Fibroblast of lung (primary cell): ENCODE data around the gene TMEM175. TPM values are rescaled to one million over a fixed set of nuclear protein-coding genes. Genes with fewer than 3 reads are reported as not detected.
"Not testable (repeated sequence)": the region's sequence is repeated elsewhere in the genome, so short reads cannot be mapped to it uniquely, and the experiment has no call there.

ENCODE experiments used
- DNase-seq, 2 donors: peaks; one replicate each; pipeline versions ENCODE4 v3.0.0 to v3.0.0-alpha.2; 2010; ENCODE audit warnings: low read depth in 2 of 2
- H2AFZ ChIP-seq: 2 replicates; pipeline ENCODE4 v1.5.1; 2012; ENCODE audit warnings: low read length, control low read depth, inconsistent platforms
- H3K27ac ChIP-seq: 2 replicates; pipeline ENCODE4 v1.5.1; 2011; ENCODE audit warnings: low read length, control low read depth; ENCODE audit not compliant: insufficient read depth
- H3K27me3 ChIP-seq: 2 replicates; pipeline ENCODE4 v1.5.1; 2011; ENCODE audit warnings: mild to moderate bottlenecking, low read length; ENCODE audit not compliant: control insufficient read depth, insufficient read depth
- H3K36me3 ChIP-seq: 2 replicates; pipeline ENCODE4 v1.5.1; 2011; ENCODE audit warnings: low read length; ENCODE audit not compliant: control insufficient read depth, insufficient read depth
- H3K4me1 ChIP-seq: 2 replicates; pipeline ENCODE4 v1.5.1; 2011; ENCODE audit warnings: low read length; ENCODE audit not compliant: control insufficient read depth, insufficient read depth; ENCODE audit errors: extremely low read depth
- H3K4me2 ChIP-seq: 2 replicates; pipeline ENCODE4 v1.5.1; 2011; ENCODE audit warnings: low read length, control low read depth; ENCODE audit not compliant: insufficient read depth; ENCODE audit errors: extremely low read depth
- H3K4me3 ChIP-seq, 4 experiments: fragments of 200-600 bp in 1 of 4; sonication (generic) in 1 of 4; replicated peaks in 1 of 4; 2 replicates each; pipeline ENCODE4 v1.5.1; 2011 to 2016; ENCODE audit warnings: low read length in 4 of 4, low read depth in 3 of 4, mild to moderate bottlenecking in 3 of 4, control low read depth in 2 of 4, inconsistent platforms in 1 of 4, mixed read lengths in 1 of 4; ENCODE audit not compliant: insufficient read depth in 1 of 4; ENCODE audit errors: control extremely low read depth in 1 of 4
- H3K79me2 ChIP-seq: 2 replicates; pipeline ENCODE4 v1.5.1; 2012; ENCODE audit warnings: mild to moderate bottlenecking, low read length, inconsistent platforms; ENCODE audit not compliant: control insufficient read depth, insufficient read depth
- H3K9ac ChIP-seq: 2 replicates; pipeline ENCODE4 v1.5.1; 2011; ENCODE audit warnings: mild to moderate bottlenecking, low read length, control low read depth; ENCODE audit not compliant: insufficient read depth
- H3K9me3 ChIP-seq: 2 replicates; pipeline ENCODE4 v1.5.1; 2012; ENCODE audit warnings: low read depth, low read length; ENCODE audit not compliant: control insufficient read depth, insufficient read depth
- H4K20me1 ChIP-seq: 2 replicates; pipeline ENCODE4 v1.5.1; 2011; ENCODE audit warnings: low read length; ENCODE audit not compliant: control insufficient read depth, insufficient read depth; ENCODE audit errors: extremely low read depth
- CTCF ChIP-seq, 2 donors: IDR thresholded peaks in 1 of 2; conservative IDR thresholded peaks in 1 of 2; 1 replicate in 1 of 2; 2 replicates in 1 of 2; pipeline ENCODE4 v1.5.1; 2011 to 2012; ENCODE audit warnings: low read length in 2 of 2, control low read depth in 1 of 2, inconsistent platforms in 1 of 2, low read depth in 1 of 2, mild to moderate bottlenecking in 1 of 2
- EZH2 ChIP-seq: IDR thresholded peaks from 2 replicates; pipeline ENCODE4 v1.5.1; 2012; ENCODE audit warnings: low read length, control low read depth, mild to moderate bottlenecking; ENCODE audit errors: missing control alignments
- polyA plus RNA-seq, 2 donors: library from polyadenylated mRNA; depleted of rRNA in 1 of 2; stranded (reverse) in 1 of 2; unstranded in 1 of 2; fragments of >200 nt; gene quantifications; 2 replicates each; pipeline ENCODE4 v1.2.1, GENCODE V29; 2011 to 2012; ENCODE audit warnings: missing spikeins in 1 of 2
- total RNA-seq: library from RNA; depleted of rRNA; stranded (reverse); fragments of >200 nt; gene quantifications from 2 replicates; pipeline ENCODE4 v1.2.1, GENCODE V29; 2014

The TMEM175 gene
- total and polyA plus RNA-seq, 2 donors (not counting 1 experiment from before 2014, with no cell fraction given) = 16.3 to 23.9 TPM

GRCh38 chr4:925171-925570, 7.1 kb upstream of the TMEM175 start:
- Histone ChIP-seq H3K27me3 (no peaks in the 10 kb centered on the region), H3K4me2 (no peak overlapping the region), H3K36me3 (no peaks in the 10 kb centered on the region), H3K9ac (no peak overlapping the region), H3K27ac (no peak overlapping the region), H3K4me3 (no peak overlapping the region), H2AFZ (no peak overlapping the region), H4K20me1 (peaks cover 2% of the 10 kb centered on the region), H3K4me1 (peaks cover 1% of the 10 kb centered on the region), H3K79me2 (peaks cover 78% of the 10 kb centered on the region), H3K9me3 (no peaks in the 10 kb centered on the region)
- no peak for TF ChIP-seq EZH2
- TF ChIP-seq CTCF (conservative IDR thresholded peaks at IDR 0.05 in 1 of 2, IDR thresholded peaks at IDR 0.05 in 1 of 2; ENCODE audit: low read depth in 1 of 2, low read length in 2 of 2) = no peak
- no peak for DNase-seq

DNA sequence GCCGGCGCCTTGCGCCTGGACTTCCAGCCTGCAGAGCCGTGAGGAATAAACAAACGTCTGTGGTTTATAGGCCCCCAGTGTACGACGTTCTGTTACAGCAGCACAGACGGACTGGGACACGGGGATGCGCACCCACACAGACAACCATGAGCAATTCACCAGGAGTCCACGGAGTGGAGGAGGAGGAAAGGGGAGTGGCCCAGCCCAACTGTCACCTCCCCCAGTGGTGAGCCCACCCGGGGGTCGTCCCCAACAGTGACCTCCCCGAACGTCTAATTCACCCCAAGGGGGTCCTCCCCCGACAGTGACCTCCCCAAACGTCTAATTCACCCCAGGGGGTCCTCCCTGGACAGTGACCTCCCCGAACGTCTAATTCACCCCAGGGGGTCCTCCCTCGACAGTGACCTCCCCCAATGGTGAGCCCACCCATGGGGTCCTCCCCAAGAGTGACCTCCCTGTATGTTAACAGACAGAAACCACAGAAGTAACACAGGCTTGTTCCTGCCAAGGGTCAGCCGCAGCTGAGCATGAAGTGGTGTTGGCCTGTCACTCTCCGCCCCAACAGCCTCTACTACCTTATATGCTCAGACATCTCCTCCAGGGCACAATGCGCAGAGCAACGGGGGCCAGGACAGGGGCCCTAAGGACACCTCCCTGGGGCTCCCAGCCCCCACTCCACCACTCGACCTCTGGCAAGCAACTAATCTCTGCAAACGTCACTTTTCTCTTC, 6.3 kb upstream of the TMEM175 start:
- Histone ChIP-seq H3K4me3 (no peak overlapping the region), H3K79me2 (peaks cover 81% of the 10 kb centered on the region), H3K9ac (no peak overlapping the region), H3K27ac (no peak overlapping the region), H3K9me3 (no peaks in the 10 kb centered on the region), H3K27me3 (no peaks in the 10 kb centered on the region), H3K4me2 (no peak overlapping the region), H4K20me1 (peaks cover 2% of the 10 kb centered on the region), H2AFZ (no peak overlapping the region), H3K36me3 (no peaks in the 10 kb centered on the region), H3K4me1 (peaks cover 4% of the 10 kb centered on the region)
- TF ChIP-seq CTCF (conservative IDR thresholded peaks at IDR 0.05 in 1 of 2, IDR thresholded peaks at IDR 0.05 in 1 of 2; ENCODE audit: low read depth in 1 of 2, low read length in 2 of 2) (no peak), EZH2 (no peak)
- DNase-seq = no peak

DNA sequence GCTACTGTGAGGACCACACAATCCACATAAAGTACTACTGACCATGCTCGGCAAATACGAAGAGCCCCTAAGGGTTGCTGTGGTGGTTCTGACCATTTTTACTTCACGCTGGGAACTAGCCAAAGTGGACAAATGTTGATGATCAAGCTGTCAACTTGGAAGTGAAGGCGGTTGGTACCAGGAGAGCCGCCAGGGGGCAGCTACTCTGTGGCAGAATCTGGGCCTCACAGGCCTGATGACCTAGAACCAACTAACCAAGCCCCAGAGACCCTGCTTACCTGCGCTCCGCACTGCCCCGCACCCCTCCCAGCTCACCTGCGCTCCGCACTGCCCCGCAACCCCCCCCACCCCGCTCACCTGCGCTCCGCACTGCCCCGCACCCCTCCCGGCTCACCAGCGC, 5.7 kb upstream of the TMEM175 start:
- TF ChIP-seq CTCF (conservative IDR thresholded peaks at IDR 0.05 in 1 of 2, IDR thresholded peaks at IDR 0.05 in 1 of 2; ENCODE audit: low read depth in 1 of 2, low read length in 2 of 2) = peak in 1 of 2 donors; percentile 52
- TF ChIP-seq EZH2 = no peak
- Histone ChIP-seq H3K36me3 (no peaks in the 10 kb centered on the region), H3K27ac (no peak overlapping the region), H3K4me3 (no peak overlapping the region), H3K9ac (no peak overlapping the region), H3K4me1 (peaks cover 4% of the 10 kb centered on the region), H4K20me1 (peaks cover 2% of the 10 kb centered on the region), H3K9me3 (no peaks in the 10 kb centered on the region), H3K79me2 (peaks cover 81% of the 10 kb centered on the region), H3K27me3 (no peaks in the 10 kb centered on the region), H3K4me2 (no peak overlapping the region), H2AFZ (no peak overlapping the region)
- peak in 1 of 2 donors; percentile 12 for DNase-seq

GRCh38 chr4:927566-927965, 4.7 kb upstream of the TMEM175 start:
- H3K79me2 ChIP-seq = peaks cover 81% of the 10 kb centered on the region
- not testable (repeated sequence) for H3K36me3 ChIP-seq, H3K4me1 ChIP-seq, H3K9me3 ChIP-seq, H3K4me3 ChIP-seq, H4K20me1 ChIP-seq, H3K4me2 ChIP-seq, DNase-seq, H3K27ac ChIP-seq, H3K27me3 ChIP-seq, H2AFZ ChIP-seq, H3K9ac ChIP-seq
